ENCODE data around the gene FCRLB. TPM values are rescaled to one million over a fixed set of nuclear protein-coding genes. Genes with fewer than 3 reads are reported as not detected.
"Not testable (repeated sequence)": the region's sequence is repeated elsewhere in the genome, so short reads cannot be mapped to it uniquely, and the experiment has no call there.

The FCRLB gene
- polyA plus RNA-seq, 10 donors: 0.17 to 0.59 (median 0.42) TPM

DNA sequence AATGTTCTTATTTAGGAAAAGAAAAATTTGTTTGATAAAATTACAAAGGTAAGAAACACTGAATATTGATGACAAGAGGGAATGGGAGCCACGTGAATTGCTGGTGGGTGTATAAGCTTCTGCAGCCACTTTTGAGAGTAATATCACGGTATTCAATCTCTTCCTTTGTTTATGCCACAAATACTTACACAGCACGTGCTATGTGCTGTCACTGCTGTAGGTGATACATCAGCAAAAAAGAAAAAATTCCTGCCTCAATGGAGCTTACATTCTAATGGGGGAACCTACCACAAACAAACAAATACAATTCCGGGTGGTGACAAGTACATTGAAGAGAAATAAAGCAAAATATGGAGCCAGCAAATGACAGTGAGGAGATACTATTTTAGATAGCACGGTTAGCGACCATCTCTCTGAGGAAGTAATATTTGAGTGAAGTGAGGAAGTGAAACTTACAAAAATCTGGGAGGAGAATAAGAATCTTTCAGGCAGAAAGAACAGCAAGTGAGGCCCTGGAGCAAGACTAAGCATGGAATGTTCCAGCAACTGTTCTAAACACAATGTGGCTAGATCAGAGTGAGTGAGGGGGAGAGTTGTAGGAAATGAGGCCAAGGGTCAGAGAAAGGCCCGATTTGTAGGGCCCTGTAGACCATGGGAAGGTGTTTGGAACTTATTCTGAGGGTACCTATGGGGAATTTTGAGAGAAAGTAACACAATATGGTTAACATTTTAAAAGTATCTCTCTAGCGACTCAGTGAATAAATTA, 2.6 kb upstream of the FCRLB start:
- no peak for DNase-seq

DNA sequence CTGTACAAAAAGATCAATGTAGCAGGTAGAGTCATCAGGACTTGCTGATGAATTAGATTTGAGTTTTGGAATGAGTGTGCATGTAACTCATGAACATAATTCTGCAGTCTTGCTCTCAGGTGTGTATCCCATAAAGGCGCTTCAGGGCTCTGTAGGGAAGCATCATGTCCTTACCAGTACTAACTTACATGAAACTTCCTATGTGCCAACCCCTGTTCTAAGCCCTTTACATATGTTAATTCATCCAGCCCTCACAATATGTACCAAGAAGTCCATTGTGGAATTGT, 2.1 kb upstream of the FCRLB start:
- no peak for DNase-seq

DNA sequence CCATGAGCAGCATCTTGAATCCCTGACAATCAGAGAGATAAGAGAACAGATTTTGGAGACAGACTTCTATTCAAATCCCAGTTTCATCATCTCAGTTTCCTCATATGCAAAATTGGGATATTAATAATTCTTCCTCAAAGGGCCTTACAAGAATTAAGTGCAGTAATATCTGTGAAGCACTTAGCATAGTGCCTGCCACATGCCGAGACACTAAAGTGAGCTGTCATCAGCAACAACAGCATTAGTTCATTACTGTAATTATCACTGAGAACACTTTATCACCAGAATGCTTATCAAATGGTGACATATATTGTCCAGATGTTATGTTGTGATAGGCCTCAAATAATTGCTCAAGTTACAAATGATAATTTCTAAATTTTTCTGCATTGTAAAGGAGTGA, 922 bp upstream of the FCRLB start:
- DNase-seq: no peak

DNA sequence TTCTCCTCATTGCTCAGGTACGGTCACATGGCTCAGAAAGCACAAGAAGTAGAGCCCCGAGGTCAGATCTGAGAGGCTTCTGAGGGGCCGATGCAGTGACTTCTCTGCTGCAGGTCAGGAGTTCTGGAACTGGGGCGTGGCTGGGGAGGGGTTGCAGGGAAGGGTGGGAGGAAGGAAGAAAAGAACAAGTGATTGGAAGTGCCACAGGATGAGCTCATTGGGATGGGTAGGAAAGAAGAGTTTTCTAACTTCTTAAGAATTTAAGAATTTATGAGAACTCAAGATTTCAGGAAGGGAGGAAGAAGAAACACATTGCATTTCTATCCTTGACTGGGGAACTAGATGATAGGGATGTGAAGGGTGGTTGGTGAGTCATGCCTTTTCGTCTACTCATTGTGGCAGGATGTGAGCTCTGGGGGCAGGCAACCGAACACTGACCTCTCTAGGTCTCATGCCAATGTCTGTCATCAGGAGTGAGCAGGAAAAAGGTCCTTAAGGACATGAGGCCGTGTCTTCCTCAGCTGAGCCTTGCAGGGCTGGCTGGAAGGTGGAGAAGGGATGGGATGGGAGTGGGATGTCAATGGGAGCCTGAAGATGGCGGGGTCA, 497 bp downstream of the FCRLB start:
- DNase-seq: peak in 1 of 3 donors; percentile 79

DNA sequence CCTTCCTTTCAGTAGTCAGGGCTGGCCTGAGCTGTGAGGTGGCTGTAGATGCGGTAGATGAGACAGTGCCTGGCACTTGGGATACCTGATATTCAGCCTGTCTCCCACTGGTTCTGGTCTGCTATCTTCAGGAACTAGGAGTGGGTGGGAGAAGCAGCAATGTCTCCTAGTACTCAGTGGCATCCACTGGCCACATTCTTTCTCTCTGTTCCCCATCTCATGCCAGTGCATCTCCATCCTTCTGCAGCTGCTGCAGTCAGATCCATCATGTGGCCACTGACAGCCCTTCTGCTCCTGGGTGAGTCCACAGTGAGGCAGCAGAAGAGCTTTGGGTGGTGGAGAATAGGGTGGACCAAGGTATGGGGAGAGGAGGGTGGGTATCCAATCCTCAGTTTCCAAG, 1.1 kb downstream of the FCRLB start:
- no peak for DNase-seq

DNA sequence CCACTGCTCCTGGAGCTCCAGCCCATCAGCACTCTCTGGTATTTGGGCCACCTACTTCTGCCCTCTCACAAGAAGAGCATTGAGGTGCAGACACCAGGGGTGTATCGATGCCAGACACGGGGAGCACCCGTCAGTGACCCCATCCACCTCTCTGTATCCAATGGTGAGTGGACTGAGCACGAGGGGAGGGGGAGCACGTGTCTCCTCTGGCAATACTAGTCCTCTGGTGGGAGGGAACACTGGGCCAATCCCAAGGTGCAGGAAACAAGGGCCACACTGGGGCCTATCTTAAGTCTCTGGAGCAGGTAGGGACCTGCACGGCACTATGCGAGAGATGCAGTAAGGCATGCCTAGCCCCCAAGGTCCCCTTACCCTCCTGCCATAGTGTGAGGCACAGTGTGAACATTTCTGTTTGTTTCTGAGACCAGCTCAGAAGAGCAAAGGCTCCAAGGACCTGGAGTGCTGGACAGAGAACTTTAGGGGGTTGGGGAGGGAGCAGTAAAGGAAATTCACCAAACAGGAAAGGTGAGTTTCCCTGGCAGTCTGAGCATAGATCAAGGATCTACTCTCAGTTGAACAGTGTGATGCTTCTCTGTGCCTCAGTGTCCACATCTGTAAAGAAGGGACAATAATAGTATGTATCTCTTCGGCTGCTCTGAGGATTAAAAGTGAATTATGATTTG, 2.3 kb downstream of the FCRLB start:
- DNase-seq: no peak

DNA sequence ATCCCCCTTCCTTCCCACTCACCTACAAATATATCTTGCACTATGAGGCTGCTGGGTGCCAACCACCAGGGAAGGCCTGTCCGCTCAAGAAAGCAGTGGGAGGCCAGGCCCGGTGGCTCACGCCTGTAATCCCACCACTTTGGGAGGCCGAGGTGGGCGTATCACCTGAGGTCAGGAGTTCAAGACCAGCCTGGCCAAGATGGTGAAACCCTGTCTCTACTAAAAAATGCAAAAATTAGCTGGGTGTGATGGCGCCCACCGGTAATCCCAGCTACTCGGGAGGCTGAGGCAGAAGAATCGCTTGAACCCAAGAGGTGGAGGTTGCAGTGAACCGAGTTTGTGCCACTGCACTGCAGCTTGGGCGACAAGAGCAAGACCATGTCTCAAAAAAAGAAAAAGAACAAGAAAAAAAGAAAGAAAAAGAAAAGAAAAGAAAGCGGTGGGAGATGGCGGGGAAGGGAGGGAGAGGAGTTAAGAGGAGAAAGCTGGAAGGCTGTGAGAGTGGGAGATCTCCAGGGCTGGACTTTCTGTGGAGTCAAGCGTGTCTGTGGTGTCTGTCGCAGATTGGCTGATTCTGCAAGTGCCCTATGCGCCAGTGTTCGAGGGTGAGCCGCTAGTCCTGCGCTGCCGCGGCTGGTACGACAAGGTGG, 4.0 kb downstream of the FCRLB start:
- DNase-seq: not testable (repeated sequence)

DNA sequence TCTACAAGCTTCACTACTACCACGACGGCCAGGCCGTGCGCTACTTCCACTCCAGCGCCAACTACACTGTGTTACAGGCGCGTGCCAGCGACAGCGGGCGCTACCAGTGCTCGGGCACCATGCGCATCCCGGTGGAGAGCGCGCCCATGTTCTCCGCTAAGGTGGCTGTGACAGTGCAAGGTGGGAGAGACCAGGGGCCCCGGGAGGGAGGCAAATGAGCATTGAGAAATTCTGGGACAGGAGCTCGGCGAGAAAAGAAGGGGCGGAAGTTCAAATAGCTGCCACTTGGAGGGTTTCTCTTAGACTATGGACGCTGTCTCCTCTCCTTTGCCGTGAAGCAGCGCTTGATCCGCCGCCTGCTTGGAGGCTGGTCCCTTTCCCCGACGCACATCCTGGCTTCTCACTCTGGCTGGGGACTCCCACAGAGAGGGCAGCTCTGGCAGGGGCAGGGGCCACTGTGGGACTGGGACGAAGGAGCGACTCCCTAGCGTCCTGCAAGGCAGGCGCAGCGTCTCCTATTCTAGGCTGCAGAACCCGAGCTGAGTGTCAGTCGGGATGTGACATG, 4.6 kb downstream of the FCRLB start:
- peak; percentile 26 to 87 (median 42) for DNase-seq

DNA sequence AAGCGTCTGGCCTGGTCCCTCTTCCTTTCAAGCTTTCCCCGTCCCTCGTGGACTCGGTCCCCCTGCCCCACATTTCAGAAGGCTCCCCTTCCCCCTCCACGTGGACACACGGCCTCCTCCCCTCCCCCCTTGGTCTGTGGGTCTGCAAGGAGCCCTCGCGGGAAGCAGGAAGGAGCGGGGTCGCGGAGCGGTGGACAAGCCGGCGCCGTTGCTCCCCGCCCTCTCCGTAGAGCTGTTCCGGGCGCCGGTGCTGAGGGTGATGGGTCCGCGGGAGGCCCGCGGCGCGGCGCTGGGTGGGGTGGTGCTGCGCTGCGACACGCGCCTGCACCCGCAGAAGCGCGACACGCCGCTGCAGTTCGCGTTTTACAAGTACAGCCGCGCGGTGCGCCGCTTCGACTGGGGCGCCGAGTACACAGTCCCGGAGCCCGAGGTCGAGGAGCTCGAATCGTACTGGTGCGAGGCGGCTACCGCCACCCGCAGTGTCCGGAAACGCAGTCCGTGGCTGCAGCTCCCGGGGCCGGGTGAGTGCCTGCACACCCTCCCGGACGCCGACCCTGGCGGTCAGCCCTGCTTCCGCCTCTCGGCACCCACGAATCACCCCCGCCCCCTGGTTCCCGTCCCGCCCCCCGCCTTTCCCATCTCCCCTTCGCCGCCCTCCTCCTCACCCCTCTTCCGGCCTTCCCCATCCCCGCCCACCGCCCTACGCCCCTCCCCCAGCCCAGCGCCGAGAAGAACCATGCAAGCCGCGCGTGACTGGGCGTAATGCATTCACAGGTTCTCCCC, 5.3 kb downstream of the FCRLB start:
- peak; percentile 84 to 94 (median 89) for DNase-seq

DNA sequence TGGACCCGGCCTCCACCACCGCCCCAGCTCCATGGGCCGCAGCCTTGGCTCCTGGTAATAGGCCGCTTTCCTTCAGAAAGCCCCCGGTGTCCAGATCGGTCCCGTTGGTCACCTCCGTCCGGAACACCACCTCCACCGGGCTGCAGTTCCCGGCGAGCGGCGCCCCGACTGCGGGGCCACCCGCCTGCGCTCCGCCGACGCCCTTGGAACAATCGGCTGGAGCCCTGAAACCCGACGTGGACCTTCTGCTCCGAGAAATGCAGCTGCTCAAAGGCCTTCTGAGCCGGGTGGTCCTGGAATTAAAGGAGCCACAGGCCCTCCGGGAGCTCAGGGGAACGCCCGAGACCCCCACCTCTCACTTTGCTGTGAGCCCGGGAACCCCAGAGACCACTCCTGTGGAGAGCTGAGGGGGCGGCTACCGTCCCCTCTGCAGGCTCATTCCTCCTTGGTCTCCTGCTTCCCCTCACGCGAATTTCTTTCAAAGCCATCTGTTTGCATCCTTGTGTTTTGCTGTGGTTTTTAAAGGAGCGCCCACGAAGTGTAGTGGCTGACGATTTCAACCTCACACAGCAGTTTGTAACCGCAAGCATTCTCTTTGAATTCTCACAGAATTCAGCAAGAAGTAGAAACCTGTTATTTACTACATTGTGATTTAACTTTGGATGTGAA, 6.0 kb downstream of the FCRLB start:
- DNase-seq: peak in 2 of 3 donors; percentile 24 to 59

DNA sequence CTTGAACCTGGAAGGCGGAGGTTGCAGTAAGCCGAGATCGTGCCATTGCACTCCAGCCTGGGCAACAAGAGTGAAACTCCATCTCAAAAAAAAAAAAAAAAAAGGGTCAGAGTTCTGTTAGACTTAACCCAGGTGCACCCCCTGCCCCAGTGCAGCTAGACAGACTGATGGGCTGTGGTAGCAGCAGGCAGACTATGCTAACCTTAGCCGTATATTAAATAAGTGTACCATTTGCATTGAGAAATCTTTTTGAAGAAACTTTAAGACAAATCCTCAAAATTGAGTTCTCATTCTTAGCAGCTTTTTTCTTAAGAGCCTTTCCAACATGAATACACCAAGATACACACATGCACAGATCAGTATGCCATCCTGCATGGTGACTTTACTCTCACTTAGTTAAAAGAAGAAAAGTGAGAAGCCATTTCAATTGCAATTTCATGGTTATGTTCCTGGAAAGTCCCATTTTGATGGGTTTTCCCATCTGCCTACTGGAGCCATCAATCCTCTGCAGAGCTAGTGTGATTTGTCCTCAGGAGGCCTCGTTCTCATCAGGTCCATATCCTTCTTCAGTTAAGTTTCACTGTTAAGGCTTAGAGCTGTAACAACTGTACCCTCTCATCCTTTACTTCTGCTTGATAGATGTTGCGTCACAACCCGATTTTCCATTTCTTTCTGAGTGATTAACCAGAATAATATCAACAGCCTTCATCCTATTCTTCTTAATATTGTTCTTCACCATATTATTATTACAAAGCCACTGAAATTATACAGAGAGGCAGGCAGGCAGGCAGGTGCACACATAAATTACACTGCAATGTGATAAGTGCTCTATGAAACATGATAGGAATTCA, 7.3 kb downstream of the FCRLB start:
- no peak for DNase-seq

DNA sequence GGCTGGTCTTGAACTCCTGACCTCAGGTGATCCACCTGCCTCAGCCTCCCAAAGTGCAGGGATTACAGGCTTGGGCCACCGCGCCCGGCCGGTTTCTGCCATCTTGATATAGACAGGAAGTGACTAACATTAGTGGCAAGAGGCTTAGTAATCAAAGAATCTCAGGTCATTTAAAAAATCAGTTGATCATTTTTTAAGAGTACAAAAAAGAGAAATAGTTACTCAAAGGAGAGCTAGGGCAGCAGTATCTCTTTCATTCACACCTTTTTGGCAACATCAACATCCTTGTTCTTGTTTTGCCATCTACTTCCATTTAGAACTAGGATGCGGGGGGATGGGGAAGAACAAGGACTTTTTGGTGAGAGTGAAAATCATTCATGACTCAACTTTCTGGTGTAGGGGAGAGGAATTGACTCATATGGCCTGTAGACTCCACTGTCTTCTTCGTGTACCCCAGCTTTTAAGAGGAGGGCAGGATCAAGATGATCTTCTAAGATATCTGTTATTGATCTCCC, 8.8 kb downstream of the FCRLB start:
- DNase-seq: peak in 1 of 3 donors; percentile 29

DNA sequence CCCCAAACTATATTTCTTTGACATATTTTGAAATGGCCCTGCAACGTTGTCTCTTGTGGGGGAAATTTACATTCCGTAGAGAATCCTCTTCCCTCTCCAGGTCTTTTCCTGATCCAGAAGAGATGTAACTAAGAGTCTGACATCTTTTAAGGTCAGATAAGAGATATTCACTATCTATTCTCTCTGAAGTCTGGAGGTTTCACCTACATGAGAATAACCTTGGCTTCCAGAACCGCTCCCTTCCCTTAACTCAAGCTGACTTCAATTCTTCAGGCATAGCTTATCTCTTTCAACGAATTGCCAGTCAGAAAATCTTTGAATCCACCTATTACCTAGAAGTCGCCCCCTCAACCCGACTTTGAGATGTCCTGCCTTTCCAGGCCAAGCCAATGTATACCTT, 9.9 kb downstream of the FCRLB start:
- DNase-seq: no peak

DNA sequence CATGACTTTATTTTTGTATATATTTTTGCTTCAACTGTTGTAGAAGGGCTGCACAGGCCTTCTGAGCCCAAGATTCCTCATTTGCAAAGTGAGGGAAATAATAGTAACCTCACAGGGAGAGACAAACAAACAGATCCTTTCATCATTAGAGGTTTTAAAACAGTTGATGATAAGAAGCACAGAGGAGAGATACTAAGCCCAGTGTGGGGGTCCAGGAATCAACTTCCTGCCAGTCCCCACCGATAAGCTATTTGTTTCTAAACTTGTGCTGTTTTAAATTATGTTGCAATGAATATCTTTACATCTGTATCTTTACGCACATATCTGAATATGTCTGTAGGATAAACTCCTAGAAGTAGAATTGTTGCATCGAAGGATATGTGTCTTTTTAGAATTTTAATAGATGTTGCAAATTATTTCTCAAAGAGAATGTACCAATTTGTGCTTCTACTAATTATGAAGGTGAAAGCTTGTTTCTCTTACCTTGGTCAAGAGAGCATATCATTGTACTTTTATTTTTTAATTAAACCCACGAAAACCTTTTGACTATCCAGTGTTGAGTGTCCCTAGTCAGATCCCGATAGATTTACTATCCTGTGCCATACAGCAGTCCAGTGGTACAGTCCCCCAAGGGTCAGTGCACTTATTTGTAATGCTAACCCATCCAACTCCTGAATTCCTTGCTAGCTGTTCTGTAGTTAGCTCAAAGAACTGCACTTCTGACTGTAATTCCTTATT, 10.8 kb downstream of the FCRLB start:
- no peak for DNase-seq

DNA sequence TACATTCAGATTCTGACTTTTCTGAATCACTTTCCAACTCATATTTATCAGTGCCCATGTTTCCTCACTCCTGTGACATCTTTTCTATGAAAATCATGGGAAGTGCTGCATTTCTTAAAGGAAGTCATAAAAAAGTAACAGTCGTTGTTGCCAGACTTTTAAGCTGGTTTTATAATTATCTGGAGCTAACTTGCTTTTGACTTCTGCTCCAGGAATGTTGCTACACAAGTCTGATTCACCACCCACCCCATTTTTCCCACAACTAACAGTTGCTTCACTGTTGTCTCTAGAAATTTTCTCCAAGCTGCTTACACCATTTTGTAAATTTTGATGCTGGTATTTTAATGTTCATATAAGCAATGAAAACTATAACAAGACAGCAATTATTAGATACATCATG, 12.2 kb downstream of the FCRLB start:
- DNase-seq: peak in 2 of 3 donors; percentile 45 to 79

DNA sequence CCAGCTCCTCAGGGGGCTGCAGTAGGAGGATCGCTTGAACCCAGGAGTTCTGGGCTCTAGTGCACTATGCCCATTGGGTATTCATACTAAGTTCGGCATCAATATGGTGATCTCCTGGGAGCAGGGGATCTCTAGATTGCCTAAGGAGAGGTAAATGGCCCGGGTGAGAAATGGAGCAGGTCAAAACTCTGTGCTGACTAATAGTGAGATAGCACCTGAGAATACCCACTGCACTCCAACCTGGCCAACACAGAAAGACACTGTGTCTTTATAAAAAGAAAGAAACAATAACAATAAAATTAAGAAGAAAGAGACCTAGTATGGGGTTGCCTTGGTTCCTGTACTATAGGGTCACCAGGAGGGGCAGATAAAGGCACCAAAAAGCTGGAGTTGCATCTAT, 14.5 kb downstream of the FCRLB start:
- DNase-seq: no peak

DNA sequence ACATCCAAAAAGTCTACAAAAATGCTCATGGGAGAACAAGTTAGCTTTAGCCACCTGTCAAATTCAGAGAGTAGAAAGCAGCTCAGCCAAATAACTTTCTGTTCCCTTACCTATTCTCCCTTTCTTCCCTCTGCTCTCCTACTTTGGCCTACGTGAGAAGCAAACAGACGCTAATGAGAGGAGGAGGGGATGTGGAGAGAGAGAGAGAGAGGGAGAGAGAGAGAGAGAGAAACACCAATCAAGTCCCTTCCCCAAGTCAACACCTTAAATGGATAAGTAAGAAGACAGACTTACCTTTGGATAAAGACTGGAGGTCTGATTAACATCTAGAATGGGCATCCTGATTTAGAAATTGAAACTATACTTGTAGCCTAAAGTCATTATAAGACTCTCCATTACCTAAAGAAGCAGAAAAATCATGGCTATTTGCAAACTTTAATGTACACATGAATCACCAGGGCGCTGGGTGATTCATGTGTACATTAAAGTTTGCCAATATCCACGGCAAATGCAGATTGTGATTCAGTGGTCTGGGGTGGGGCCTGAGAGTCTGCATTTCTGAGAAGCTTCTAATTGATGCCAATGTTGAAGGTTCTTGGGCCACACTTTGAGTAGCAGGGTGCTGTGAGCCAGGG, 15.1 kb downstream of the FCRLB start:
- peak in 1 of 3 donors; percentile 28 for DNase-seq

DNA sequence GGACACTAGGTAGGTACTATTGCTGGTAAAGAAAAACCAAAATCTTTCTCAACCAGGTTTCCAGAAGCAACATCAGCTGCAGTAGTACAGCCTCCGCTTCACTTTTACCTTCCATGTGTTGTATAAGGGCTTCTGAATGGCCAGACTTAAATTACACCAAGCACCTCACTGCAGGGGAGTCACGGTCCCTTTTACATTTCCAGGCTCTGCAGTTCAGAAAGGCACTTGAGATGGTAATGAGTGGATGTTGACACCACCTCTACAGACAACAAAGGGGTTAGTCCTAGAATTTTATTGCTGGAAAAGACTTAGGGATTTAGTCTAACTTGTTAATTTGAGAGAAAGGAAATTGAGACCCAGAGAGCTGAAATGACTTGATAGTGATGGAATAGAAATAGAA, 16.3 kb downstream of the FCRLB start:
- DNase-seq: no peak
